Measurements from ENCODE around the gene TTLL6. TPM values are rescaled to one million over a fixed set of nuclear protein-coding genes. Genes with fewer than 3 reads are reported as not detected.

The TTLL6 gene
- polyA plus RNA-seq, 1 experiment, result not detected

GRCh38 chr17:48726916-48727286, 90.1 kb downstream of the TTLL6 start:
- Histone ChIP-seq H3K27me3 (ENCODE audit: control insufficient read depth, insufficient read depth, low read length) (peaks cover 65% of the 10 kb centered on the region), H3K4me3 (ENCODE audit: low read depth, low read length) (no peak overlapping the region), H3K36me3 (ENCODE audit: control insufficient read depth, insufficient read depth, low read length) (no peaks in the 10 kb centered on the region)
- POLR2A ChIA-PET, result no interaction called here
- no peak for DNase-seq (ENCODE audit: low read depth)
- TF ChIP-seq CTCF (IDR thresholded peaks at IDR 0.05; ENCODE audit: insufficient read depth, low read depth, low read length), result no peak
- CTCF ChIA-PET, result interaction anchor here (1.8 to 10.4 kb wide), 4 partner anchors 63 to 152 kb away, joined by 7 to 152 read pairs (median 72); no protein-coding TSS in a partner anchor

- CTCF ChIA-PET, result interaction anchor here (1.4 to 10.4 kb wide), 7 partner anchors 18 to 152 kb away, joined by 4 to 152 read pairs (median 7); no protein-coding TSS in a partner anchor
- POLR2A ChIA-PET, result no interaction called here
- Histone ChIP-seq H3K27me3 (ENCODE audit: control insufficient read depth, insufficient read depth, low read length) (peaks cover 65% of the 10 kb centered on the region), H3K36me3 (ENCODE audit: control insufficient read depth, insufficient read depth, low read length) (no peaks in the 10 kb centered on the region), H3K4me3 (ENCODE audit: low read depth, low read length) (no peak overlapping the region)
- TF ChIP-seq CTCF (IDR thresholded peaks at IDR 0.05; ENCODE audit: insufficient read depth, low read depth, low read length), result no peak
- no peak for DNase-seq (ENCODE audit: low read depth)
Observed at GRCh38 chr17:48726114-48726915, 90.7 kb downstream of the TTLL6 start.

- Histone ChIP-seq H3K36me3 (ENCODE audit: control insufficient read depth, insufficient read depth, low read length) (no peaks in the 10 kb centered on the region), H3K4me3 (ENCODE audit: low read depth, low read length) (no peak overlapping the region), H3K27me3 (ENCODE audit: control insufficient read depth, insufficient read depth, low read length) (peaks cover 69% of the 10 kb centered on the region)
- POLR2A ChIA-PET, result interaction anchor here (0.5 kb wide), 1 partner anchor 921 kb away, joined by 5 read pairs; no protein-coding TSS in a partner anchor
- no peak for TF ChIP-seq CTCF (IDR thresholded peaks at IDR 0.05; ENCODE audit: insufficient read depth, low read depth, low read length)
- no peak for DNase-seq (ENCODE audit: low read depth)
- CTCF ChIA-PET, result interaction anchor here (0.6 to 10.4 kb wide), 27 partner anchors 11 to 164 kb away, joined by 3 to 152 read pairs (median 11); partner anchors contain the start of gene TTLL6
Observed at GRCh38 chr17:48725288-48726064, 91.6 kb downstream of the TTLL6 start.

GRCh38 chr17:48725004-48725287, 92.1 kb downstream of the TTLL6 start:
- Histone ChIP-seq H3K36me3 (ENCODE audit: control insufficient read depth, insufficient read depth, low read length) (no peaks in the 10 kb centered on the region), H3K4me3 (ENCODE audit: low read depth, low read length) (no peak overlapping the region), H3K27me3 (ENCODE audit: control insufficient read depth, insufficient read depth, low read length) (peaks cover 70% of the 10 kb centered on the region)
- POLR2A ChIA-PET, result interaction anchor here (0.5 kb wide), 1 partner anchor 922 kb away, joined by 5 read pairs; no protein-coding TSS in a partner anchor
- DNase-seq (ENCODE audit: low read depth), result no peak
- CTCF ChIA-PET, result interaction anchor here (0.6 to 10.4 kb wide), 29 partner anchors 10 to 164 kb away, joined by 3 to 152 read pairs (median 8); partner anchors contain the start of gene TTLL6
- no peak for TF ChIP-seq CTCF (IDR thresholded peaks at IDR 0.05; ENCODE audit: insufficient read depth, low read depth, low read length)
